K562 (cell line): Measurements from ENCODE around the gene IL23R. TPM values are rescaled to one million over a fixed set of nuclear protein-coding genes. Genes with fewer than 3 reads are reported as not detected.

Source experiments
- ATAC-seq: fragments of 200-7000 bp; cut with Tn5 transposase; 3 replicates; pipeline ENCODE4 v1.9.1; 2020; ENCODE audit warnings: moderate library complexity
- BruUV-seq: library from RNA; stranded (reverse); fragments of 400-500 nt; replicated peaks from 2 replicates; lab custom pipeline; 2021; lab: Mats Ljungman, UMichigan
- CTCF ChIA-PET: fragments of 300-600 bp; formaldehyde crosslinking; extraction: SDS; loops from one replicate; lab custom pipeline; 2021; ENCODE audit warnings: low intra/inter-chr PET ratio; lab: Yijun Ruan, JAX
- POLR2A ChIA-PET: fragments of 300-600, 350-650 bp; sonication (Branson Sonifier 250); formaldehyde crosslinking; extraction: SDS; loops from one replicate; lab custom pipeline; 2021; ENCODE audit warnings: antibody characterized with exemption, inconsistent platforms; lab: Yijun Ruan, JAX
- DNase-seq, 4 experiments: peaks; one replicate each; pipeline versions ENCODE4 v3.0.0 to v3.0.0-alpha.2; 2011 to 2018; ENCODE audit warnings: low spot score in 3 of 4, mixed read lengths in 3 of 4; ENCODE audit errors: extremely low read depth in 1 of 4
- FAIRE-seq: peaks from 2 replicates; lab custom pipeline; 2011; peaks lifted over from hg19 to GRCh38; lab: Jason Lieb, UNC
- H2AFZ ChIP-seq: 2 replicates; pipeline ENCODE4 v1.6.0; 2011; ENCODE audit warnings: low read depth, low read length, control low read depth, inconsistent platforms
- H3K27ac ChIP-seq: fragments of 200-600 bp; 3 replicates; pipeline ENCODE4 v1.8.0; 2011; ENCODE audit warnings: low read depth, mild to moderate bottlenecking, control low read depth, inconsistent platforms, low read length, moderate library complexity, mixed read lengths; ENCODE audit errors: extremely low read depth
- H3K27me3 ChIP-seq, 2 experiments: fragments of 300-600 bp in 1 of 2; 2 replicates in 1 of 2; 3 replicates in 1 of 2; pipeline versions ENCODE4 v1.6.0 to v1.8.0; 2011; ENCODE audit warnings: inconsistent platforms in 2 of 2, low read length in 2 of 2, mild to moderate bottlenecking in 1 of 2, mixed read lengths in 1 of 2, moderate library complexity in 1 of 2; ENCODE audit not compliant: control insufficient read depth in 2 of 2, insufficient read depth in 2 of 2
- H3K36me3 ChIP-seq: fragments of 300-600 bp; 3 replicates; pipeline ENCODE4 v1.8.0; 2011; ENCODE audit warnings: mild to moderate bottlenecking, low read length, inconsistent platforms; ENCODE audit not compliant: control insufficient read depth, insufficient read depth
- H3K4me1 ChIP-seq, 2 experiments: fragments of 200-600 bp in 1 of 2; replicated peaks in 1 of 2; 2 replicates in 1 of 2; 3 replicates in 1 of 2; pipeline versions ENCODE4 v1.5.1 to v1.8.0; 2011; ENCODE audit warnings: inconsistent platforms in 2 of 2, low read length in 2 of 2, mild to moderate bottlenecking in 1 of 2, mixed read lengths in 1 of 2, moderate library complexity in 1 of 2; ENCODE audit not compliant: control insufficient read depth in 2 of 2, insufficient read depth in 2 of 2
- H3K4me2 ChIP-seq: 2 replicates; pipeline ENCODE4 v1.6.1; 2011; ENCODE audit warnings: low read length, control low read depth, inconsistent platforms, mixed read lengths; ENCODE audit not compliant: insufficient read depth
- H3K4me3 ChIP-seq: fragments of 200-600 bp; sonication (generic), shearing (Covaris generic); 2 replicates; pipeline ENCODE4 v1.5.1; 2016; ENCODE audit warnings: control low read depth, inconsistent platforms
- H3K79me2 ChIP-seq: fragments of 200-600 bp; 3 replicates; pipeline ENCODE4 v1.8.0; 2011; ENCODE audit warnings: low read length, inconsistent platforms; ENCODE audit not compliant: control insufficient read depth, insufficient read depth
- H3K9ac ChIP-seq, 2 experiments: 2 replicates each; pipeline versions ENCODE4 v1.6.0 to v1.6.1; 2011; ENCODE audit warnings: low read depth in 2 of 2, low read length in 2 of 2, control low read depth in 1 of 2, inconsistent platforms in 1 of 2, mild to moderate bottlenecking in 1 of 2, mixed read lengths in 1 of 2; ENCODE audit not compliant: insufficient read depth in 1 of 2
- H3K9me1 ChIP-seq: one replicate; pipeline ENCODE4 v1.6.0; 2011; ENCODE audit warnings: inconsistent platforms, mild to moderate bottlenecking, low read length, moderate library complexity; ENCODE audit not compliant: control insufficient read depth, insufficient read depth
- H3K9me3 ChIP-seq: replicated peaks from 2 replicates; pipeline ENCODE4 v1.5.1; 2011; ENCODE audit warnings: low read depth, low read length, inconsistent platforms; ENCODE audit not compliant: control insufficient read depth, insufficient read depth
- H4K20me1 ChIP-seq: replicated peaks from 2 replicates; pipeline ENCODE4 v1.6.1; 2011; ENCODE audit warnings: low read length, inconsistent platforms, mixed read lengths; ENCODE audit not compliant: control insufficient read depth, insufficient read depth
- ARID1B ChIP-seq: fragments of 450-650 bp; IDR thresholded peaks from 2 replicates; pipeline ENCODE4 v1.6.1; 2016; ENCODE audit warnings: antibody characterized with exemption, mild to moderate bottlenecking, inconsistent platforms
- BCOR ChIP-seq: fragments of 450-650 bp; IDR thresholded peaks from 2 replicates; pipeline ENCODE4 v1.6.1; 2016
- ELF2 ChIP-seq: fragments of 250-450 bp; sonication (Bioruptor Pico); IDR thresholded peaks from 2 replicates; pipeline ENCODE4 v1.5.0; 2021; ENCODE audit warnings: mild to moderate bottlenecking
- FOXJ2 ChIP-seq: fragments of 200-800 bp; sonication (Bioruptor generic); IDR thresholded peaks from 2 replicates; pipeline ENCODE4 v1.6.1; 2016; ENCODE audit warnings: missing genetic modification characterization, missing compliant biosample characterization
- HLTF ChIP-seq: fragments of 450-650 bp; IDR thresholded peaks from 2 replicates; pipeline ENCODE4 v1.6.1; 2016
- MAFK ChIP-seq: IDR thresholded peaks from 2 replicates; pipeline ENCODE4 v1.6.1; 2011; ENCODE audit warnings: low read length, improper control_type of control experiment
- MBD1 ChIP-seq: fragments of 250-450 bp; sonication (Bioruptor Pico); IDR thresholded peaks from 2 replicates; pipeline ENCODE4 v1.8.0; 2022; ENCODE audit warnings: inconsistent platforms
- MECOM ChIP-seq: fragments of 250-450 bp; sonication (Bioruptor Pico); IDR thresholded peaks from 2 replicates; pipeline ENCODE4 v1.8.0; 2022; ENCODE audit warnings: inconsistent platforms
- SRSF7 ChIP-seq: fragments of 200-400 bp; formaldehyde crosslinking; optimal IDR thresholded peaks from 2 replicates; pipeline ENCODE3; 2017; ENCODE audit warnings: mild to moderate bottlenecking, low read depth, low read length
- U2AF2 ChIP-seq: fragments of 200-400 bp; formaldehyde crosslinking; optimal IDR thresholded peaks from 2 replicates; pipeline ENCODE3; 2017; ENCODE audit warnings: low read depth, mild to moderate bottlenecking, low read length
- ZC3H4 ChIP-seq: sonication (generic); formaldehyde crosslinking; IDR thresholded peaks from 2 replicates; pipeline ENCODE4 v1.9.0; 2021; ENCODE audit warnings: missing genetic modification reagents, borderline replicate concordance
- ZNF253 ChIP-seq: fragments of 250-450 bp; sonication (Bioruptor Pico); conservative IDR thresholded peaks from 2 replicates; pipeline ENCODE4 v1.6.1; 2021; ENCODE audit warnings: mild to moderate bottlenecking
- ZNF740 ChIP-seq, 3 experiments: fragments of 200-800 bp in 1 of 3; sonication (Bioruptor generic) in 1 of 3; sonication (generic) in 1 of 3; formaldehyde crosslinking in 1 of 3; IDR thresholded peaks; 2 replicates each; pipeline versions ENCODE4 v1.6.1 to v1.8.0; 2016 to 2022; ENCODE audit warnings: mild to moderate bottlenecking in 2 of 3, missing compliant biosample characterization in 2 of 3, missing genetic modification characterization in 2 of 3, missing genetic modification reagents in 1 of 3
- WGBS: fragments of 100-300 bp; shearing (Covaris generic); methylation state at CpG from one replicate; pipeline ENCODE4 v1.1.6; 2016; ENCODE audit warnings: low coverage, mixed read lengths; ENCODE audit not compliant: insufficient coverage; ENCODE audit errors: missing lambda C conversion rate; 5-methylcytosine and 5-hydroxymethylcytosine counted together
- in situ Hi-C: fragments of 300-500 bp; cut with MboI; formaldehyde crosslinking; loops from 4 replicates; pipeline ENCODE4 v1.15.0; 2018; ENCODE audit warnings: inconsistent platforms, mixed read lengths
- intact Hi-C: fragments of 100-400 bp; cut with micrococcal nuclease; formaldehyde crosslinking; loops from 2 replicates; pipeline ENCODE4 v1.14.2; 2022
- polyA plus RNA-seq, 8 experiments: library from polyadenylated mRNA; depleted of rRNA in 4 of 8; stranded (reverse) in 5 of 8; unstranded in 3 of 8; fragments of >200 nt; fragmentation: Nextera tagmentation in 2 of 8; fragmentation: Illumina TruSeq in 1 of 8; extraction: Ambion mirVana in 2 of 8; extraction: Trizol in 1 of 8; gene quantifications; 2 replicates each; pipeline versions ENCODE4 v1.2.1 to v1.2.3, GENCODE V29; 2011 to 2014; ENCODE audit warnings: inconsistent platforms in 1 of 8, missing spikeins in 1 of 8
- total RNA-seq, 7 experiments: library from RNA; depleted of rRNA in 6 of 7; stranded (reverse); fragments of >200 nt in 6 of 7; fragmentation: Illumina TruSeq in 2 of 7; extraction: Trizol in 2 of 7; gene quantifications; 2 replicates each; pipeline versions ENCODE4 v1.2.1 to v1.2.3, GENCODE V29; 2011 to 2021; ENCODE audit warnings: low replicate concordance in 1 of 7
- TF ChIP-seq, protein P1 (sequence below): sonication (generic); formaldehyde crosslinking; IDR thresholded peaks from 2 replicates; pipeline ENCODE4 v1.4.0; 2020; ENCODE audit warnings: mild to moderate bottlenecking, missing genetic modification reagents
- TF ChIP-seq, protein P2 (sequence below): fragments of 250-450 bp; sonication (Bioruptor Pico); IDR thresholded peaks from 2 replicates; pipeline ENCODE4 v1.4.0; 2020; ENCODE audit warnings: mild to moderate bottlenecking

The IL23R gene
- total and polyA plus RNA-seq, 9 of the 15 experiments (the other 6 are each of a cell fraction or from before 2014, with no cell fraction given): 4.4 to 52.7 (median 22.8) TPM

GRCh38 chr1:67307251-67308060 lies 141.2 kb downstream of the IL23R start, which contains the start of gene IL12RB2 (continued):
- no peak for TF ChIP-seq U2AF2
- TF ChIP-seq MAFK: no peak
- TF ChIP-seq ZNF253 (CRISPR knock-in tag): no peak

DNA sequence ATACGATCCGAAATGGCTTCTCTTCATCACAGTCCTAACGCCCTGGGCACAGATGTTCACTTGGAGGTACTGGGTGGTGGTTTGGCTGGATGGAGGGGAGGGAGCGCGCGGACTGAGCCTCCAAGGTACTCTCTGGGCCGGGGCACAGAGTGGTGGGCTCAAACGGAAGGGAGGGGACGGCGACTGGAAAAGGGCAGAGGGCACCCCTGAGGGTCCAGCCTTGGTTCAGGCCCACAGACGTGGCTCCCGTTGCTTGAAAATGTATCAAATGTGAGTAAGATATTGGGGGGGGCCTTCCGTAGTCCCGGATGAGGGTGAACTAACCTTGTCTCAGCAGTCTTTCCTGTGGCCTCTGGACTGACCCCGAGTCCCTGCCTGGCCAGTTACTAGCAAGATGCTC lies 141.9 kb downstream of the IL23R start:
- FAIRE-seq: no peak
- POLR2A ChIA-PET: no interaction called here
- Histone ChIP-seq H3K79me2 (no peaks in the 10 kb centered on the region), H3K9ac (no peak overlapping the region), H3K4me2 (no peak overlapping the region), H3K36me3 (no peaks in the 10 kb centered on the region; the same call in 2 of the 3 replicates), H3K4me1 (no peaks in the 10 kb centered on the region), H3K27ac (no peak overlapping the region), H4K20me1 (no peaks in the 10 kb centered on the region), H3K27me3 (no peaks in the 10 kb centered on the region), H2AFZ (no peak overlapping the region), H3K4me3 (no peak overlapping the region), H3K9me3 (no peaks in the 10 kb centered on the region), H3K9me1 (no peaks in the 10 kb centered on the region)
- CTCF ChIA-PET: no interaction called here
- BruUV-seq: no TSS peak
- in situ Hi-C loops (no loop called here), intact Hi-C loops (no loop called here)
- 75% methylated on average over 15 of the region's 15 CpGs for WGBS
- no peak for ATAC-seq
- DNase-seq: no peak
- no peak for TF ChIP-seq ZC3H4 (CRISPR knock-in tag)
- TF ChIP-seq HLTF: no peak
- TF ChIP-seq, protein P1, sequence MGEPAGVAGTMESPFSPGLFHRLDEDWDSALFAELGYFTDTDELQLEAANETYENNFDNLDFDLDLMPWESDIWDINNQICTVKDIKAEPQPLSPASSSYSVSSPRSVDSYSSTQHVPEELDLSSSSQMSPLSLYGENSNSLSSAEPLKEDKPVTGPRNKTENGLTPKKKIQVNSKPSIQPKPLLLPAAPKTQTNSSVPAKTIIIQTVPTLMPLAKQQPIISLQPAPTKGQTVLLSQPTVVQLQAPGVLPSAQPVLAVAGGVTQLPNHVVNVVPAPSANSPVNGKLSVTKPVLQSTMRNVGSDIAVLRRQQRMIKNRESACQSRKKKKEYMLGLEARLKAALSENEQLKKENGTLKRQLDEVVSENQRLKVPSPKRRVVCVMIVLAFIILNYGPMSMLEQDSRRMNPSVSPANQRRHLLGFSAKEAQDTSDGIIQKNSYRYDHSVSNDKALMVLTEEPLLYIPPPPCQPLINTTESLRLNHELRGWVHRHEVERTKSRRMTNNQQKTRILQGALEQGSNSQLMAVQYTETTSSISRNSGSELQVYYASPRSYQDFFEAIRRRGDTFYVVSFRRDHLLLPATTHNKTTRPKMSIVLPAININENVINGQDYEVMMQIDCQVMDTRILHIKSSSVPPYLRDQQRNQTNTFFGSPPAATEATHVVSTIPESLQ (CRISPR knock-in tag): no peak
- no peak for TF ChIP-seq ZNF740 (CRISPR knock-in tag; IDR thresholded peaks at IDR 0.05)
- no peak for TF ChIP-seq ZNF740 (tag; IDR thresholded peaks at IDR 0.05)
- TF ChIP-seq MECOM (CRISPR knock-in tag): no peak
- no peak for TF ChIP-seq SRSF7
- TF ChIP-seq BCOR: no peak
- TF ChIP-seq, protein P2, sequence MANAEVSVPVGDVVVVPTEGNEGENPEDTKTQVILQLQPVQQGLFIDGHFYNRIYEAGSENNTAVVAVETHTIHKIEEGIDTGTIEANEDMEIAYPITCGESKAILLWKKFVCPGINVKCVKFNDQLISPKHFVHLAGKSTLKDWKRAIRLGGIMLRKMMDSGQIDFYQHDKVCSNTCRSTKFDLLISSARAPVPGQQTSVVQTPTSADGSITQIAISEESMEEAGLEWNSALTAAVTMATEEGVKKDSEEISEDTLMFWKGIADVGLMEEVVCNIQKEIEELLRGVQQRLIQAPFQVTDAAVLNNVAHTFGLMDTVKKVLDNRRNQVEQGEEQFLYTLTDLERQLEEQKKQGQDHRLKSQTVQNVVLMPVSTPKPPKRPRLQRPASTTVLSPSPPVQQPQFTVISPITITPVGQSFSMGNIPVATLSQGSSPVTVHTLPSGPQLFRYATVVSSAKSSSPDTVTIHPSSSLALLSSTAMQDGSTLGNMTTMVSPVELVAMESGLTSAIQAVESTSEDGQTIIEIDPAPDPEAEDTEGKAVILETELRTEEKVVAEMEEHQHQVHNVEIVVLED (CRISPR knock-in tag): no peak
- no peak for TF ChIP-seq FOXJ2 (tag)
- TF ChIP-seq ARID1B: no peak
- no peak for TF ChIP-seq MBD1 (CRISPR knock-in tag)
- TF ChIP-seq ELF2 (CRISPR knock-in tag): no peak
